ENCODE results near the gene SPAG4.
A peak's percentile ranks its signal among the peaks of the same experiment; 100 is the strongest.

SPAG4 gene, protein sequence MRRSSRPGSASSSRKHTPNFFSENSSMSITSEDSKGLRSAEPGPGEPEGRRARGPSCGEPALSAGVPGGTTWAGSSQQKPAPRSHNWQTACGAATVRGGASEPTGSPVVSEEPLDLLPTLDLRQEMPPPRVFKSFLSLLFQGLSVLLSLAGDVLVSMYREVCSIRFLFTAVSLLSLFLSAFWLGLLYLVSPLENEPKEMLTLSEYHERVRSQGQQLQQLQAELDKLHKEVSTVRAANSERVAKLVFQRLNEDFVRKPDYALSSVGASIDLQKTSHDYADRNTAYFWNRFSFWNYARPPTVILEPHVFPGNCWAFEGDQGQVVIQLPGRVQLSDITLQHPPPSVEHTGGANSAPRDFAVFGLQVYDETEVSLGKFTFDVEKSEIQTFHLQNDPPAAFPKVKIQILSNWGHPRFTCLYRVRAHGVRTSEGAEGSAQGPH

DNA sequence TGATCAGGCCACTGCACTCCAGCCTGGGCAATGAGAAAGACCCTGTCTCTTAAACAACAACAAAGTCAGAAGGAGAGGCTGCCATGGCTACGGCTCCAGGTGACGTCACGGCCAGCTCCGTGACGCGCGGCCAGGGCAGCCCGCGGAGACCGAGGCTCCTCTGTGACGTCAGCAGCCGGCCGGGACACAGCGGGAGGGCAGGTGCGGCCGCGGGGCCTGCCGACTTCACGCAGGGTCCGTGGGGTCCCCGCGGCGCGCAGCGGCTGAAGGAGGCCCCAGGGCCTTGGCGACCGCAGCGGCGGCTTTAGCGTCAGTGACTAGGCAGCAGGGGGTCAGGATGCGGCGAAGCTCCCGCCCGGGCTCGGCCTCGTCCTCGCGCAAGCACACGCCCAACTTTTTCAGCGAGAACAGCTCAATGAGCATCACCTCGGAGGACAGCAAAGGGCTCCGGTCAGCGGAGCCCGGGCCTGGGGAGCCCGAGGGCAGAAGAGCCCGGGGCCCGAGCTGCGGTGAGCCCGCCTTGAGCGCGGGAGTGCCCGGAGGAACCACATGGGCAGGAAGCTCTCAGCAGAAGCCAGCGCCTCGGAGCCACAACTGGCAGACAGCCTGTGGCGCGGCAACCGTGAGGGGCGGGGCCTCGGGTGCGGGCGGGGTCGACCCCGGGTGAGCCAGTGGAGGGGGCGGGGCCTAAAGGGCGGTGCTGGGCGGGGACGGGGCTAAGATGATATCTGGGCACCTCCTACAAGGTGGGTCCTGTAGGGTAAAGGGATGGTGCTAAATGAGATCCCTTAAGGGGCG is at the start of gene SPAG4:
Gene SPAG4 (plus strand): TSS at position 163 of the 798 bp plus-strand sequence. CDS start 175 bp downstream, at position 338.
- DNase-seq (ENCODE audit: low read depth): no peak

DNA sequence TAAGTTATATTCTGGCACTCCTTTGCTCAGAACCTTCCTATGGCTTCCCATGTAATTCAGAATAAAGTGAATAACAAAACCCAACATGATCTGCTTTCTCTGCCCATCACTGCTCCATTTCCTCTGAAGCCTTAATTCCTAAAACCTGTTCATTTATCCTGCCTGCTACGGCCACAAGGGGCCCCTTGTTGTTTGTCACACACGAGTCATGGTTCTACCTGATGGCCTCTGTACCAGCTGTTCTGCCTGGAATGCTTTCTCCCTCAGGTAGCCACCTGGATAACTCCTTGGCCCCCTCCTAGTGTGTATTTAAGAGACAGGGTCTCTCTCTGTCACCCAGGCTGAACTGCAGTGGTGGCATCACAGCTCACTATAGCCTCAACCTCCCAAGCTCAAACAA is 47.0 kb upstream of the SPAG4 start:
- peak; percentile 45 for DNase-seq (ENCODE audit: low read depth)

DNA sequence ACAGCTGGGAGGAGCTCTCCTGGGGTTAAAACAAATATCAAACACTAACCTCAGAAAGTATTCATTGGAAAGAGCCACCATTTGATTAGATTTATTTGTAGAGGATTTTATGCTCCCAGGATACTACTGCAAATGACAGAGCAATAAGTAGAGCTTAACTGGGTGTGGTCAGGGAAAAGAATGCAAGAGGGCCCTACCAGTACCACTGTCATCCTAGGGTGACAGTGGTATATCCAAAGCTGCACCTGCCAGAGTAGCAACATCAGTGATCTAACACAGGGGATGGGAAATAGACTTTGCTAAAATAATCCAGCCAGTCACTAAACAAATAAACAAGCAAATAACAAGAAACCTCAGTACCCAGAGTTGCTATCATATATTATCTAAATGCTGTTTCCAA is 44.1 kb upstream of the SPAG4 start:
- DNase-seq (ENCODE audit: low read depth): no peak

DNA sequence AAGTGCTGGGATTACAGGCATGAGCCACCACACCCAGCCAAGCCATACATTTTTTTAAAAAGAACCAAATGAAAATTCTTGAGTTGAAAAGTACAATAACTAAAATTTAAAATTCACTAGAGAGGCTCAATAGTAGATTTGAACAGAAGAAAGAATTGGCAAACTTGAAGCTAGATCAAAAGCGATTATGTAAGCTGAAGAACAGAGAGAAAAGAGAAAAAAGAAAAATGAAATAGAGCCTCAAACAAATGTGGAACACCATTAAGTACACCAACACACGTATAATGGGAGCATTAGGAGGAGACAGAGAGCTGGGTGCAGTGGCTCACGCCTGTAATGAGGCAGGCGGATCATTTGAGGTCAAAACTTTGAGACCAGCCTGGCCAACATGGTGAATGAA is 42.8 kb upstream of the SPAG4 start:
- no peak for DNase-seq (ENCODE audit: low read depth)

DNA sequence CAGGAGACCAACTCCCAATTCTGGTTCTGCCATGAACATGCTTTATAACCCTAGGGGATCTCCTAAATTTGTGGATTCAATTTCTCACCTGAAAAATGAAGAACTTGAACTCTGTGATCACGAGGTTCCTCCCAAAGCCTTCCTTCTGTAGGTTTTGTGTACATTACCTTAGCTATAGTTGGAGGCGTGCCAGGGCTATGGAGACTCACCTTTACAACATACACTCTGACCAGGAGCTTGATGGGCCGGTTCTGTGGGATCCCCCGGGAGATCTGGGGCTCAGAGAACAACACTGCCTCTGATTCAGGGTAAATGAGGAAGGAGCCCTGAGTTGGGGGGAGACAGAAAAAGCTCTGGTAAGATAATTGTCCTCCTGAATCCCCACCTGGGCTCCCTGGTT is 39.7 kb upstream of the SPAG4 start:
- no peak for DNase-seq (ENCODE audit: low read depth)

DNA sequence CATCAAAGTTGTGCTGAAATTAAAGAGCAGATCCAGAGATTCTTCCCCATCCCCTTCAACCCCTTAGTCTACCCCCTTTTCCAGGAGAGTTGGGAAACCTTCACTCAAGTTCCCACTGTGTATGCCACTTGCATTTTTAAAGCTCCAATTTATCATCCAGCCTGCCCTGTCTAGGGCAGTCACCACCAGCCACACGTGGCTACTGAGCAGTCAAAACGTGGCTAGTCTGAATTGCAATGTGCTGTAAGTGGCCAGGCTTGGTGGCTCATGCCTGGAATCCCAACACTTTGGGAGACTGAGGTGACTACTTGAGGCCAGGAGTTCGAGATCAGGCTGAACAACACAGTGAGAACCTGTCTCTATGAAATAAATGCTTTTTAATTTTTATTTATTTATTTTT is 38.8 kb upstream of the SPAG4 start:
- no peak for DNase-seq (ENCODE audit: low read depth)

DNA sequence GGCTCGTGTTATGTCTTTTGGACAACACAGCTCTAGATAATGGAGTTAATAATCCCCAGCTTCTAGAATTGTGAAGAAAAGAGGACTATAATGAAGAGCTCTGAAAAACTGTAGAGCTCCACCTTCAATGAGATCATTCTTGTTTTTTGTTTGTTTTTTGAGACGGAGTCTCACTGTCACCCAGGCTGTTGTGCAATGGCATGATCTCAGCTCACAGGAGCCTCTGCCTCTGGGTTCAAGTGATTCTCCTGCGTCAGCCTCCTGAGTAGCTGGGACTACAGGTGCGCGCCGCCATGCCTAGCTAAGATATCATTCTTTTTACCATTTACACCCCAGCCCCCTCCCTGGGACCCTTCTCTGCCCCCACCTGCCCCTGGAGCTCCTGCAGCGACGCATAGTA is 37.2 kb upstream of the SPAG4 start:
- DNase-seq (ENCODE audit: low read depth): no peak

DNA sequence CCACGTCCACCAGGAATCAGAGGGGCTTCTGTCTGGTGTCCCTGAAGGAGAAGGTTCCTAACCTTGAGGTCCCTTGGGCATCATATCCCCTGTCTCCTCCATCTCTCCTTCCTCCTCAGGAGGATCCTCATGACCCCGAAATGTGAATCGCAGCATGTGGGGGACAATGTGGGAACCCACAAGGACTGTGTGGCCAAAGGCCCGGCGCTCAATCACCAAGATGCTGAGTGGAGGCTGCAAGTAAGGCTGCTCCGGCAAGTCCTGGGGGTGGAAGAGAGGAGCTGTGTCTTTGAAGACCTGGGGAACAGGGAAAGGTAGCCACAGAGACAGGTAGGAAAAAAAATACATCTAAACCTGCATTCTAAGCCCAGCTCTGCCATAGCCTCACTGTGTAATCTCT is 36.4 kb upstream of the SPAG4 start:
- no peak for DNase-seq (ENCODE audit: low read depth)

DNA sequence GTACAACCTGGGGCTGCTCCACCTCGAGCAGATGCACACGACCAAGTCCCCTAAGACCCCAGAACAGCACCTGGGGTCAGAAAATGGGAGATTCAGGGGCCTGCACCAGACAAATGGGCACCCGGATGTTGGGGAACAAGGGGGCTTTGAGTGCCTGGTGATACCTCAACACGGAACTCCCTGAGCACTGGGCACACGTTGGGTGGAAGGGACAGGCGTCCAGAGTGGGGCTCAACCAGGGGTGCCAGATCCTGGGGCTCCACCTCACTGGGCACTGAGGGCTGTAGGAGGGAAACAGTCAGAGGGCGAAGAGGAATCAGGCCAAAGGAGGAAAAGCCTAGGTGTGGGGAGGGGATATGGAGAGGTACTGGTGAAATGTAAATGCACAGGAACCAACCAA is 33.5 kb upstream of the SPAG4 start:
- DNase-seq (ENCODE audit: low read depth): no peak

DNA sequence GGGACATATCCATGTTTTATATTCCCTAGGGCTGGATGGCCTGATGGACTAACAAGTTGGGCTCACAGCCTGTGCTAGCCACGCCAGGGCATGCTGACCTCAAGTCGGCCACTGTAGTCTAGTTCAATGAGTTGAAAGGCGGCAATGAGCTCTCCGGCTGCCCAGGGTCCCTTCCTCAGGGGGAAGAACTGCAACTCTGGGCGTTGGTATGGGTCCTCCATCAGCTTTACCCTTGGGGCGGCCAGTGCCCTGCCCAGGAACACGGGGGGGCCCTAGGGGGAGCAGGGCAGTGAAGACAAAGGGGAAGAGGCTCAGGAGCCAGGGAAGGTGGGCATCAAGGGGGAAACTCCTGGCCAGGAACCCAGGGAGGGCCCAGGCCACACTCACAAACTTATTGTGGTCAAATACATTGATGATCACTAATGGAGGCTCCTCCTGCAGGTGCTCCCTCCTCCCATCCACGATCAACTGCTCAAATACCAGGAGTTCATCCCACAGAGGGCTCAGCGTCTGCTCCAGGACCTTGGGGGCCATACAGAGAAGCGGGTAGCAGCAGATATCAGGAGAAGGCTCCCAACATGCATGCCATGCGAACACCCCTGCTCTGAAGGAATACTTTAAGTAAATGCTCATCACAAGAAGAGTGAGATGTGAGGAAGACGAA is 32.8 kb upstream of the SPAG4 start:
- DNase-seq (ENCODE audit: low read depth): no peak

DNA sequence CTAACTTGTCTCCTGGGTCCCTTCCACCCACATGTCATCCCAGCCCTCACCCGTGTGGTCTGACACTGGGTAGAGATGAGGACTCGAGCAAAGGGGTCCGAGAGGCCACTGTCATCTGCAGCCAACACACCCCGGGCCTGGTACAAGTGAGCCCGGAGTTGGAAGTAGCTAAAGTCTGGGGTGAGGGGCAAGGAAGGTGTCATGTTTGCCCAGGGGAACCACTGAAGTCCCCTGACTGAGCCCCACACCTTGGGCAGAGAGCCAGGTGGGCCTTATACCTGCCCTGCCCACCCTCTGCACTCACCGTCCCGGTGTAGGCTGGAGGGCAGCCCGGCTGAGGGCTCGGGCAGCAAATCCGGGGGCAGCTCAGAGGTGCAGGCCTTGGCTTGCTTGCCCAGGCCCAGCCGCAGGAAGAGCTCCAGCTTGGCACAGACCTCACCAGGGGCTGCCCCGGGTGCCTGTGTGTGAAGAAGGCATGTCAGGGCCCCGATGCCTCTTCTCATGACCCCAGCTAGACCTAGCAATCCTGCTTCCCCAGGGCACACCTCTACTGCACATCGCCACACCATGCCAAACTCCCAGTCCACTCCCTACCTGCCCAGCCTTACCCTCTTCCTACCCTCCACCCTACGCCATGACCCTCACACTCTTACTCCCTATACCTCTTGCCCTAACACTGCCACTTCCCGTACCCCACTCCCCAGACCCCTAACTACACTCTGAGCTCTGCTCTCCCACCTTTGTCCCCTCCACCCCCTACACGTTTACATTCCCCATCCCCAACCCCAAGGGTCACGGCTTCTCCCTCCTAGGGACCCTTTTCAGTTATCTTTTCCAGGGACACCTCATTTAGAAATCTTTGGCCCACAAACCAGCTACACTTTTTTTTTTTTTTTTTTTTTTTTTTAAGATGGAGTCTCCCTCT is 31.7 kb upstream of the SPAG4 start:
- no peak for DNase-seq (ENCODE audit: low read depth)

DNA sequence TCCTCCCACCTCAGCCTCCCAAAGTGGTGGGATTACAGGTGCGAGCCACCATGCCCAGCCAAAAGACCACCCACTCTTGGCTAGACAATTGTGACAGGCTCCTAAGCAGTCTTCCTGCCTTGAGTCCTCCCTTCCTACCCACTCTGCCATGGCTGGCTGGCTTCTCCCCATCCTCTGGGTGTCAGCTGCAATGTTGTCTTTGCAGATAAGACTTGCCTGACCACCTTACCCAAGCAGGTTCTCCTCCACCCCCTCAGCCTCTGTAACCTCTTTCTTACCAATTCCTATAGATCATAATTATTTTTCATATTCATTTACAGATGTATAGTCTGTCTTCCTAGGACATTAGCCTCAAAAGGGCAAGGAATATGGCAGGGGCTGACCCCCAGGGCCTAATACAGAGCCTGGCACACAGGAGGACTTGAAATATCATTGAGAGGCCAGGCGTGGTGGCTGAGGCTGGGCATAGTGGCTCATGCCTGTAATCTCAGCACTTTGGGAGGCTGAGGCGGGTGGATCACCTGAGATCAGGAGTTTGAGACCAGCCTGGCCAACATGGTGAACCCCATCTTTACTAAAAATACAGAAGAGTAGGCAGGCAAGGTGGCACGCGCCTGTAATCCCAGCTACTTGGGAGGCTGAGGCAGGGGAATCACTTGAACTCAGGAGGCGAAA is 28.7 kb upstream of the SPAG4 start:
- no peak for DNase-seq (ENCODE audit: low read depth)

DNA sequence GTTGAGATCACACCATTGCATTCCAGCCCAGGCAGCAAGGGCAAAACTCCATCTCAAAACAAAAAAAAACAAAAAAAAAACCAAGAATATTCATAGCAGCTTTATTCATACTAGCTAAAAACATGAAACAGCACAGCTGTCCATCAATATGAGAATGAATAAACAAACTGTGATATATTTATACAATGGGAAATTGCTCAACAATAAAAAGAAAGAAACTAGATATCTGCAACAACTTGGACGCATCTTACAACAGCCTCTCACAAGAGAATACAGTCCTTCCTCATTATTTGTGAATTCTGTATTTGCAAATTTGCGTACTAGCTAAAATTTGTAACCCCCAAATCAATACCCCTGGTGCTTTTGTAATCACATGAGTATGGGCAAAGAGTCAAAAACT is 28.2 kb upstream of the SPAG4 start:
- DNase-seq (ENCODE audit: low read depth): no peak

DNA sequence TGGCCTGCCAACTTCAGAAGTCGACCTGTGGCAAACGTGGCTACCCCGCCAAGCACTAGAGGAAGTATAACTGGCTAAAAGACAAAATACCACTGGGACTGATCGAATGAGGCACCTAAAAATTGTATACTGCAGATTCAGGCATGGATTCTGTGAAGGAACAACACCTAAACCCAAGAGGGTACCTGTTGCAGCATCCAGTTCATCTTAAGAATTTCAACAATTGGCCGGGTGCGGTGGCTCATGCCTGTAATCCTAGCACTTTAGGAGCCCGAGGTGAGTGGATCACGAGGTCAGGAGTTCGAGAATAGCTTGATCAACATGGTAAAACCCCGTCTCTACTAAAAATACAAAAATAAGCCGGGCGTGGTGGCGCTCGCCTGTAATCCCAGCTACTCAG is 27.2 kb upstream of the SPAG4 start:
- no peak for DNase-seq (ENCODE audit: low read depth)

DNA sequence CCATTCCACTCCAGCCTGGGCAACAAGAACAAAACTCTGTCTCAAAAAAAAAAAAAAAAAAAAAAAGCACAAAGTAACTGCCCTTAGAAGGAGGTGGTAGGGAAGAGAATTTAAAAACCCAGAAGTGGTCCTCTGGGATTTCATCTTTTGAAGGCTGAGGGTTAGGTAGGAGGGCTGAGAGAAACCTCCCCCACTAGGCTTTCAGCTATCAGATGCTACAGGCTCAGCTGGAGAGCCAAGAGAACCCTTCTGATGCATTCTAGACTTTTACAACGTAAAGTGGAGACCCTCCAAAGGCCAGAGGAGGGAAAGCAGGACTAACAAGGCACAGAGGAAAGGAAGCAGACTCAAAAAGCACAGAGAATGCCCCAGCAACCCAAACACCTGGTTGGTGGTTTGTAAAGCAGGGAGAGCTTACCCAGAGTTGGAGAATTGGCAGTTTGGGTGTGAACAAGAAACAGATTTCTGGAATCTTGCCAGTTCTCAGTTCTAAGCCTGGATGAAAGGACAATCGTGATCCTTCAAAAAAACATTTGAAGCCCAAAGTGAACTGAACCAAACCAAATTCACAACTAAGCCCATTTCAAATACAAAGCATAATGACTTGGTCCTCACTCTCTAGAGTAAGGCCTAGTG is 23.2 kb upstream of the SPAG4 start:
- DNase-seq (ENCODE audit: low read depth): no peak

DNA sequence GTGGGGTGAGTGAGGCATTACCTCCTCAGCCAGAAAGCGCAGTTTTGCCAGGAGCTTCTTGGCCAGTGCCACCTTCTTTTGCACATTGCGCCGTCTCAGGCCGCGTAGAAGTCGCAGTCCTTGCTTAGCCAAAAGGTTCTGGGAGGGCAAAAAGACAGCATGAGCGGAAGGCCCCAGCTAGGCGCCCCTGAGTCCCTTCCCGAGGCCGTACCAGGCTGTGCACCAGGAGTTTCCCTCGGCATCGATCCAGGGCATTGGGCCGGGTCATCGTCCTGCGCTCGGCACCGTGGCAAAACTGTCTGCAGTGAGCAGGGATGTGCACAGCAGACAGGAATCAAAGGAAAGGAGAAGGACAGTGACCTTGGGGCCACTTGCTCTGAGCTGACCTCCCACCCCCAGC is 20.2 kb upstream of the SPAG4 start:
- DNase-seq (ENCODE audit: low read depth): no peak

DNA sequence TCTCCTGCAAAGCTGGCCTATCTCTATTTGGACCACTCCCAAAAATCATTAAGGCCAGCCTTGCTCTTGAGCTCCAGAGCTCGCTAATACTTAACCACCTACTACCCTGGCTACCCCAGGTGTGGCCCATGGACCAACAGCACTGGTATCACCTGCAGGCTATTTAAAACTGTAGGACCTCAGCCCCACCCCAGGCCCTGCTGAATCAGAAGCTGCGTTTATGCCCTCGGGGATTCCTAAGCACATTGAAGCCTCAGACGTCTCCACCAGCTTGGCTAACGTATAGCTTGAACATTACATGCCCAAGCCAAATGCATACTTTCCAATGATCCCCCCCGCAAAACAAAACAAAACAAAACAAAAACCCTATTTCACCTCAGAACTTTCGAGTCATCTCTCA is 19.7 kb upstream of the SPAG4 start:
- DNase-seq (ENCODE audit: low read depth): no peak

DNA sequence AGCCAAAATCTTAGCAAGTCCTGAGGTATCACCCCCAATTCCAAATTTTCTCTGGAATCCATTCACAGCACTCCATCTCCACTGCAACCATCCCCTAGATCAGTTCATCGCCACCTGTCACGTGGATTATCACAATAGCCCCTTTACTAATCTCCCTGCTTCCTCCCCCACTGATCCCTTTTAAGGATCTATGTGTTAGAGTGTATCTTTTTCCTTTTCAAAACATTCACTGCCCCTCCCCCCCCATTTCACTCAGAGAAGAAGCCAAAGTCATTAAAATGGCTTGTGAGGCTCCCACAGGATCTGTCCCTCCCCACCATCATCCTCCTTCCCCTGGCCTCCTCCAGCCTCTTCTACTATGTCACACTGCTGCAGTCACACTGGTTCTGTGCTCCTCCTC is 18.4 kb upstream of the SPAG4 start:
- no peak for DNase-seq (ENCODE audit: low read depth)

DNA sequence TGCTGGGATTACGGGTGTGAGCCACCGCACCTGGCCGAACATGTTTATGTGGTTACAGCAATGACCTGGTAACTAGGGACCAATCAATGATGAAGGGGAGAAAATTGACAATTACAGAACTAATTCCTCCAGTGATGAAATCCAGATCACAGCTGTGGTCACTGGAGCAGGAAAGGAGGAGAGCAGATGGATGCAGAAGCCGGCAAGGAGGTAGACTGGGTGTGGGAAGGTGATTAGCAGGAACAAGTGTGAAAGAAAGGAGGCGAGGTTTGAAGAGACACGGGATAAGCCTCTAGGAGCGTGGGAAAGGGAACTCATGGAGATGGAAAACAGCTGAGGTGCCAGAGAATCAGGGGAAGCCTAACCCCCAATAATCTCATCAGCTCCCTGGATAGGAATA is 17.2 kb upstream of the SPAG4 start:
- DNase-seq (ENCODE audit: low read depth): no peak

DNA sequence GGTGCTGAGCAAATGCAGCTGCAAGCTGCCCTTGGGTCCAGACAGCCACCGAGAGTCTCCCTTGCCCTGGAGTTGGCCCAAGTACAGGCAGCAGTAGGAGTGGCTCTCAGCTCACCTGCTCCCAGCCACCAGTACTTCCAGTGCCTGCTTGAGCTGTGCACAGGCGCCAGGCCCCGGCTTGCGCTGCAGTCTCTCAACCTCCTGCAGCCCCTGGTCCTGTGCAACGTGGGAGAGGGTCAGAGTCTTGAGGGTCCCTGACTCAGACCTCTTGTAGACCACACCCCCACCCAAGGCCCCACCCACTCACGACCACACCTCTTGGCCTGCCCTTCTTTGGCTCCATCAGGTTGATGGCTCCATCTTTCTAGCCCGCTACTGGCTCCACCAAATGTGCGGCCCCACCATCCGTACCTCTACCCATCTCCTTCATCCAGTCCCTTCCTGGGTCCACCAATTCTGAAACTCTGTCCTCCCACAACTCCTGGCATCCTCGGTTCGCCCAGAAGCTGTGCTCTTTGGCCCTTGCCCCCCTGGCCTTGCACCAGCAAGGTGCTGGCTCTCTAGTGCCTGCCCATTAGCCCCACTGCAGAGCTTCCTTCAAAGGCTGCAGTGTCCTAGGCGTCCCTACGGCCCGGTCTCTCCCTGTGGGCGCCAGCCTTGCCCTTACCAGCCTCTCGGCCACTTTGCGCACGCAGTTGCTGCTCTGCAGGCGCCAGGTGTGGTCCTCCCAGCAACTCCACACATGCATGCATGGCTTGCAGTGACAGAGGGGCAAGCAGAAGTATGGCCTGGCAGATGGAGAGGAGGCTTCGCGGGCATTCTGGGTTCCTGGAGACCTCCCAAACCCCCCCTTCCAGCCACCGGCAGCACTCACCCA is 16.5 kb upstream of the SPAG4 start:
- no peak for DNase-seq (ENCODE audit: low read depth)
